ENCODE data around the gene MTFP1.

DNA sequence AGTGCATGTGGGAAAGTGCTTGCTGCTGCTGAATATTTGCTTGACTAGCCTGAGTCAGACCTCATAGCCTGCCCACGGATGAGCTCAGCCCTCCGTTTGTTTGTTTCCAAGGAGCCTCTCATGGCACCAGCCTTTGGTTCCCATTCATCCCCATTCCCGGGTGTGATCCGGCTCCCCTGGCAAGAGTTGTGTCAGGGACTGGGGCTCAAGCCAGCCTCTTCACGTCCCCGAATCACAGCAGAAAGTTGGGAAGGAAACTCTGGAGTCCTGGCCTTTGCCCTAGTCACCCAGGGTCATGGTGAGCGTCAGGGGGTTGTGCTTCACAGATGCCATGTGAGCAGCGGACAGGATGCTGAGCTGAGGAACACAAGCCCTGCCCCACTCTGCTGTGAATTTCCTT lies 32.4 kb downstream of the MTFP1 start:
- TF ChIP-seq, protein P1, sequence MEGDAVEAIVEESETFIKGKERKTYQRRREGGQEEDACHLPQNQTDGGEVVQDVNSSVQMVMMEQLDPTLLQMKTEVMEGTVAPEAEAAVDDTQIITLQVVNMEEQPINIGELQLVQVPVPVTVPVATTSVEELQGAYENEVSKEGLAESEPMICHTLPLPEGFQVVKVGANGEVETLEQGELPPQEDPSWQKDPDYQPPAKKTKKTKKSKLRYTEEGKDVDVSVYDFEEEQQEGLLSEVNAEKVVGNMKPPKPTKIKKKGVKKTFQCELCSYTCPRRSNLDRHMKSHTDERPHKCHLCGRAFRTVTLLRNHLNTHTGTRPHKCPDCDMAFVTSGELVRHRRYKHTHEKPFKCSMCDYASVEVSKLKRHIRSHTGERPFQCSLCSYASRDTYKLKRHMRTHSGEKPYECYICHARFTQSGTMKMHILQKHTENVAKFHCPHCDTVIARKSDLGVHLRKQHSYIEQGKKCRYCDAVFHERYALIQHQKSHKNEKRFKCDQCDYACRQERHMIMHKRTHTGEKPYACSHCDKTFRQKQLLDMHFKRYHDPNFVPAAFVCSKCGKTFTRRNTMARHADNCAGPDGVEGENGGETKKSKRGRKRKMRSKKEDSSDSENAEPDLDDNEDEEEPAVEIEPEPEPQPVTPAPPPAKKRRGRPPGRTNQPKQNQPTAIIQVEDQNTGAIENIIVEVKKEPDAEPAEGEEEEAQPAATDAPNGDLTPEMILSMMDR (IDR thresholded peaks at IDR 0.05; ENCODE audit: low read depth, low read length, missing input control), result no peak
- no peak for TF ChIP-seq RAD21 (IDR thresholded peaks at IDR 0.05)
- TF ChIP-seq, protein P2, sequence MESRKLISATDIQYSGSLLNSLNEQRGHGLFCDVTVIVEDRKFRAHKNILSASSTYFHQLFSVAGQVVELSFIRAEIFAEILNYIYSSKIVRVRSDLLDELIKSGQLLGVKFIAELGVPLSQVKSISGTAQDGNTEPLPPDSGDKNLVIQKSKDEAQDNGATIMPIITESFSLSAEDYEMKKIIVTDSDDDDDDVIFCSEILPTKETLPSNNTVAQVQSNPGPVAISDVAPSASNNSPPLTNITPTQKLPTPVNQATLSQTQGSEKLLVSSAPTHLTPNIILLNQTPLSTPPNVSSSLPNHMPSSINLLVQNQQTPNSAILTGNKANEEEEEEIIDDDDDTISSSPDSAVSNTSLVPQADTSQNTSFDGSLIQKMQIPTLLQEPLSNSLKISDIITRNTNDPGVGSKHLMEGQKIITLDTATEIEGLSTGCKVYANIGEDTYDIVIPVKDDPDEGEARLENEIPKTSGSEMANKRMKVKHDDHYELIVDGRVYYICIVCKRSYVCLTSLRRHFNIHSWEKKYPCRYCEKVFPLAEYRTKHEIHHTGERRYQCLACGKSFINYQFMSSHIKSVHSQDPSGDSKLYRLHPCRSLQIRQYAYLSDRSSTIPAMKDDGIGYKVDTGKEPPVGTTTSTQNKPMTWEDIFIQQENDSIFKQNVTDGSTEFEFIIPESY (IDR thresholded peaks at IDR 0.05), result no peak
- TF ChIP-seq, protein P3, sequence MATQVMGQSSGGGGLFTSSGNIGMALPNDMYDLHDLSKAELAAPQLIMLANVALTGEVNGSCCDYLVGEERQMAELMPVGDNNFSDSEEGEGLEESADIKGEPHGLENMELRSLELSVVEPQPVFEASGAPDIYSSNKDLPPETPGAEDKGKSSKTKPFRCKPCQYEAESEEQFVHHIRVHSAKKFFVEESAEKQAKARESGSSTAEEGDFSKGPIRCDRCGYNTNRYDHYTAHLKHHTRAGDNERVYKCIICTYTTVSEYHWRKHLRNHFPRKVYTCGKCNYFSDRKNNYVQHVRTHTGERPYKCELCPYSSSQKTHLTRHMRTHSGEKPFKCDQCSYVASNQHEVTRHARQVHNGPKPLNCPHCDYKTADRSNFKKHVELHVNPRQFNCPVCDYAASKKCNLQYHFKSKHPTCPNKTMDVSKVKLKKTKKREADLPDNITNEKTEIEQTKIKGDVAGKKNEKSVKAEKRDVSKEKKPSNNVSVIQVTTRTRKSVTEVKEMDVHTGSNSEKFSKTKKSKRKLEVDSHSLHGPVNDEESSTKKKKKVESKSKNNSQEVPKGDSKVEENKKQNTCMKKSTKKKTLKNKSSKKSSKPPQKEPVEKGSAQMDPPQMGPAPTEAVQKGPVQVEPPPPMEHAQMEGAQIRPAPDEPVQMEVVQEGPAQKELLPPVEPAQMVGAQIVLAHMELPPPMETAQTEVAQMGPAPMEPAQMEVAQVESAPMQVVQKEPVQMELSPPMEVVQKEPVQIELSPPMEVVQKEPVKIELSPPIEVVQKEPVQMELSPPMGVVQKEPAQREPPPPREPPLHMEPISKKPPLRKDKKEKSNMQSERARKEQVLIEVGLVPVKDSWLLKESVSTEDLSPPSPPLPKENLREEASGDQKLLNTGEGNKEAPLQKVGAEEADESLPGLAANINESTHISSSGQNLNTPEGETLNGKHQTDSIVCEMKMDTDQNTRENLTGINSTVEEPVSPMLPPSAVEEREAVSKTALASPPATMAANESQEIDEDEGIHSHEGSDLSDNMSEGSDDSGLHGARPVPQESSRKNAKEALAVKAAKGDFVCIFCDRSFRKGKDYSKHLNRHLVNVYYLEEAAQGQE (IDR thresholded peaks at IDR 0.05), result no peak

All from liver (tissue), 3 donors.